OCI-LY3 (cell line): ENCODE data around the gene SLC25A48.

Experiments used
- H2AFZ ChIP-seq: fragments of 200-600, 300-600 bp; shearing (Covaris generic); 2 replicates; pipeline ENCODE4 v1.6.0; 2014; ENCODE audit warnings: antibody characterized with exemption, low read depth, low read length
- H3K27ac ChIP-seq: fragments of 200-600, 300-600 bp; sonication (generic); 2 replicates; pipeline ENCODE4 v1.5.1; 2014; ENCODE audit warnings: mild to moderate bottlenecking, low read length, moderate library complexity, mixed read lengths
- H3K27me3 ChIP-seq: fragments of 200-600, 300-600 bp; sonication (generic); 2 replicates; pipeline ENCODE4 v1.6.1; 2014; ENCODE audit warnings: low read depth, low read length, mixed read lengths
- H3K36me3 ChIP-seq: fragments of 200-600, 300-600 bp; sonication (generic); replicated peaks from 2 replicates; pipeline ENCODE3; 2014; ENCODE audit warnings: low read depth, low read length, mixed read lengths
- H3K4me1 ChIP-seq: fragments of 300-600, 200-600 bp; sonication (generic); 2 replicates; pipeline ENCODE4 v1.6.1; 2014; ENCODE audit warnings: low read length, mixed read lengths
- H3K4me2 ChIP-seq: fragments of 200-600, 300-600 bp; sonication (generic); 2 replicates; pipeline ENCODE4 v1.6.1; 2014; ENCODE audit warnings: low read length, mixed read lengths
- H3K4me3 ChIP-seq: fragments of 300-600, 200-600 bp; sonication (generic); 2 replicates; pipeline ENCODE4 v1.5.1; 2014; ENCODE audit warnings: antibody characterized with exemption, mild to moderate bottlenecking, low read length, moderate library complexity
- H3K79me2 ChIP-seq: fragments of 300-600, 200-600 bp; shearing (Covaris generic); 2 replicates; pipeline ENCODE4 v1.6.1; 2014; ENCODE audit warnings: mild to moderate bottlenecking, low read length, mixed read lengths
- H3K9ac ChIP-seq: fragments of 300-600, 200-600 bp; shearing (Covaris generic); 2 replicates; pipeline ENCODE4 v1.6.0; 2014; ENCODE audit warnings: mild to moderate bottlenecking, low read length, moderate library complexity
- H3K9me3 ChIP-seq: fragments of 200-600, 300-600 bp; shearing (Covaris generic); 2 replicates; pipeline ENCODE4 v1.6.1; 2014; ENCODE audit warnings: low read length, mixed read lengths; ENCODE audit not compliant: insufficient read depth
- H4K20me1 ChIP-seq: fragments of 200-600, 300-600 bp; sonication (generic); 2 replicates; pipeline ENCODE4 v1.6.1; 2016; ENCODE audit warnings: low read length, mixed read lengths; ENCODE audit not compliant: insufficient read depth
- CTCF ChIP-seq: fragments of 200-600, 300-600 bp; sonication (generic); IDR thresholded peaks from 2 replicates; pipeline ENCODE4 v1.5.1; 2014; ENCODE audit warnings: antibody characterized with exemption, low read length, low read depth
- EZH2phosphoT487 ChIP-seq: fragments of 200-600 bp; shearing (Covaris generic); IDR thresholded peaks from 2 replicates; pipeline ENCODE4 v1.6.1; 2018; ENCODE audit warnings: antibody characterized with exemption, mixed run types, low read depth

SLC25A48 gene

GRCh38 chr5:135823881-135824280, 10.6 kb upstream of the SLC25A48 start:
- Histone ChIP-seq H3K36me3 (no peaks in the 10 kb centered on the region), H3K79me2 (no peaks in the 10 kb centered on the region), H3K4me2 (no peak overlapping the region), H3K4me1 (no peaks in the 10 kb centered on the region), H3K27me3 (no peaks in the 10 kb centered on the region; the same call in 1 of the 2 replicates), H3K9ac (no peak overlapping the region), H4K20me1 (no peaks in the 10 kb centered on the region), H3K4me3 (no peak overlapping the region), H3K9me3 (no peaks in the 10 kb centered on the region), H2AFZ (no peak overlapping the region), H3K27ac (no peak overlapping the region)
- TF ChIP-seq EZH2phosphoT487 (no peak), CTCF (no peak)

GRCh38 chr5:135824541-135825041, 9.9 kb upstream of the SLC25A48 start:
- no peak for TF ChIP-seq EZH2phosphoT487
- TF ChIP-seq CTCF: no peak
- Histone ChIP-seq H3K9ac (no peak overlapping the region), H3K27me3 (no peaks in the 10 kb centered on the region), H3K4me2 (no peak overlapping the region), H3K4me1 (no peaks in the 10 kb centered on the region), H3K27ac (no peak overlapping the region), H4K20me1 (no peaks in the 10 kb centered on the region), H2AFZ (no peak overlapping the region), H3K9me3 (no peaks in the 10 kb centered on the region), H3K79me2 (no peaks in the 10 kb centered on the region), H3K36me3 (no peaks in the 10 kb centered on the region), H3K4me3 (no peak overlapping the region)

GRCh38 chr5:135825373-135826220, 8.9 kb upstream of the SLC25A48 start:
- no peak overlapping the region for H3K4me2 ChIP-seq
- H2AFZ ChIP-seq: no peak overlapping the region
- no peaks in the 10 kb centered on the region for H4K20me1 ChIP-seq
- no peak overlapping the region for H3K4me3 ChIP-seq
- no peaks in the 10 kb centered on the region for H3K36me3 ChIP-seq
- 0 out of 2 replicates have a peak, but pooled peaks cover 4% of the 10 kb centered on the region for H3K4me1 ChIP-seq
- H3K79me2 ChIP-seq: no peaks in the 10 kb centered on the region
- H3K9me3 ChIP-seq: no peaks in the 10 kb centered on the region
- TF ChIP-seq EZH2phosphoT487 (no peak), CTCF (no peak)
- H3K27ac ChIP-seq: no peak overlapping the region
- H3K27me3 ChIP-seq: no peaks in the 10 kb centered on the region
- H3K9ac ChIP-seq: no peak overlapping the region

GRCh38 chr5:135826221-135826525, 8.3 kb upstream of the SLC25A48 start:
- no peaks in the 10 kb centered on the region for H4K20me1 ChIP-seq
- no peaks in the 10 kb centered on the region for H3K36me3 ChIP-seq
- no peaks in the 10 kb centered on the region for H3K9me3 ChIP-seq
- no peak overlapping the region for H3K9ac ChIP-seq
- no peak overlapping the region for H3K27ac ChIP-seq
- no peak overlapping the region for H3K4me2 ChIP-seq
- H3K27me3 ChIP-seq: no peaks in the 10 kb centered on the region
- TF ChIP-seq EZH2phosphoT487 (no peak), CTCF (no peak)
- H2AFZ ChIP-seq: no peak overlapping the region
- H3K4me3 ChIP-seq: no peak overlapping the region
- 0 out of 2 replicates have a peak, but pooled peaks cover 4% of the 10 kb centered on the region for H3K4me1 ChIP-seq
- H3K79me2 ChIP-seq: no peaks in the 10 kb centered on the region
